OCI-M2 (cell line): ENCODE measurements around the gene THAP12.
"Not testable (repeated sequence)": the region's sequence is repeated elsewhere in the genome, so short reads cannot be mapped to it uniquely, and the experiment has no call there.

ENCODE experiments used
- DNase-seq: peaks from one replicate; lab custom pipeline; 2025; ENCODE audit not compliant: unreplicated experiment; lab: John Stamatoyannopoulos, UW

Gene THAP12

GRCh38 chr11:76329084-76329648 is 51.8 kb downstream of the THAP12 start:
- no peak for DNase-seq

GRCh38 chr11:76327756-76328388 is 53.1 kb downstream of the THAP12 start:
- no peak for DNase-seq

- no peak for DNase-seq
Measured at GRCh38 chr11:76327202-76327601, 53.7 kb downstream of the THAP12 start.

- no peak for DNase-seq
Measured at GRCh38 chr11:76325185-76325584, 55.7 kb downstream of the THAP12 start.

GRCh38 chr11:76323804-76324203 is 57.1 kb downstream of the THAP12 start:
- no peak for DNase-seq

- not testable (repeated sequence) for DNase-seq
Measured at GRCh38 chr11:76323375-76323774, 57.6 kb downstream of the THAP12 start.

GRCh38 chr11:76322942-76323341 is 58.0 kb downstream of the THAP12 start:
- no peak for DNase-seq

- DNase-seq: no peak
Measured at GRCh38 chr11:76322540-76322939, 58.4 kb downstream of the THAP12 start.

GRCh38 chr11:76321820-76322524 is 59.0 kb downstream of the THAP12 start:
- no peak for DNase-seq

GRCh38 chr11:76321340-76321739 is 59.6 kb downstream of the THAP12 start:
- no peak for DNase-seq

- DNase-seq: no peak
Measured at GRCh38 chr11:76320929-76321328, 60.0 kb downstream of the THAP12 start.

- DNase-seq: not testable (repeated sequence)
Measured at GRCh38 chr11:76319798-76320197, 61.1 kb downstream of the THAP12 start.

GRCh38 chr11:76318744-76319384 is 62.1 kb downstream of the THAP12 start:
- no peak for DNase-seq

GRCh38 chr11:76317296-76317695 is 63.6 kb downstream of the THAP12 start:
- DNase-seq: no peak

- no peak for DNase-seq
Measured at GRCh38 chr11:76316726-76317125, 64.2 kb downstream of the THAP12 start.

- no peak for DNase-seq
Measured at GRCh38 chr11:76315182-76315853, 65.6 kb downstream of the THAP12 start.

- DNase-seq: no peak
Measured at GRCh38 chr11:76314741-76315090, 66.2 kb downstream of the THAP12 start.

GRCh38 chr11:76313913-76314740 is 66.8 kb downstream of the THAP12 start:
- no peak for DNase-seq

GRCh38 chr11:76313271-76313670 is 67.7 kb downstream of the THAP12 start:
- DNase-seq: no peak

- DNase-seq: no peak
Measured at GRCh38 chr11:76310832-76311595, 69.9 kb downstream of the THAP12 start.
